HepG2 (cell line): ENCODE results near the gene AKNA. TPM values are rescaled to one million over a fixed set of nuclear protein-coding genes. Genes with fewer than 3 reads are reported as not detected.

ENCODE experiments used
- ATAC-seq: fragments of 200-7000 bp; cut with Tn5 transposase; 3 replicates; pipeline ENCODE4 v1.9.1; 2020; ENCODE audit warnings: mild to moderate bottlenecking, moderate library complexity
- BruUV-seq: library from RNA; stranded (reverse); fragments of 400-500 nt; replicated peaks from 2 replicates; lab custom pipeline; 2021; lab: Mats Ljungman, UMichigan
- CTCF ChIA-PET: fragments of 300-600 bp; formaldehyde crosslinking; extraction: SDS; loops from one replicate; lab custom pipeline; 2021; ENCODE audit warnings: low total read pairs, inconsistent platforms, low intra/inter-chr PET ratio; lab: Yijun Ruan, JAX
- POLR2A ChIA-PET: fragments of 350-600 bp; sonication (Branson Sonifier 250); formaldehyde crosslinking; loops from one replicate; lab custom pipeline; 2020; ENCODE audit warnings: antibody characterized with exemption, inconsistent platforms; lab: Yijun Ruan, JAX
- DNase-seq: peaks from one replicate; pipeline ENCODE4 v3.0.0-alpha.2; 2015; ENCODE audit warnings: low spot score
- FAIRE-seq: peaks from 3 replicates; lab custom pipeline; 2011; peaks lifted over from hg19 to GRCh38; lab: Jason Lieb, UNC
- H2AFZ ChIP-seq: one replicate; pipeline ENCODE4 v1.6.1; 2011; ENCODE audit warnings: low read length, inconsistent platforms
- H3K27ac ChIP-seq: fragments of 300-600 bp; 3 replicates; pipeline ENCODE4 v1.8.0; 2011; ENCODE audit warnings: mixed run types, mild to moderate bottlenecking, mixed read lengths, low read length, inconsistent platforms; ENCODE audit not compliant: insufficient read depth; ENCODE audit errors: extremely low read length
- H3K27me3 ChIP-seq, 2 experiments: fragments of 200-600 bp in 1 of 2; 2 replicates in 1 of 2; 3 replicates in 1 of 2; pipeline versions ENCODE4 v1.6.0 to v1.8.0; 2011; ENCODE audit warnings: low read length in 2 of 2, mild to moderate bottlenecking in 2 of 2, moderate library complexity in 2 of 2, inconsistent platforms in 1 of 2; ENCODE audit not compliant: insufficient read depth in 2 of 2, control insufficient read depth in 1 of 2
- H3K36me3 ChIP-seq, 2 experiments: fragments of 200-600 bp in 1 of 2; replicated peaks in 1 of 2; 2 replicates in 1 of 2; 3 replicates in 1 of 2; pipeline versions ENCODE4 v1.5.1 to v1.8.0; 2011; ENCODE audit warnings: low read length in 2 of 2, inconsistent platforms in 1 of 2; ENCODE audit not compliant: insufficient read depth in 2 of 2, control insufficient read depth in 1 of 2
- H3K4me1 ChIP-seq: 2 replicates; pipeline ENCODE4 v1.5.1; 2012; ENCODE audit warnings: low read length, inconsistent platforms; ENCODE audit not compliant: insufficient read depth
- H3K4me2 ChIP-seq: 2 replicates; pipeline ENCODE4 v1.6.0; 2011; ENCODE audit warnings: low read depth, low read length, inconsistent platforms
- H3K4me3 ChIP-seq, 3 experiments: fragments of 200-600 bp in 1 of 3; sonication (generic), shearing (Covaris generic) in 1 of 3; replicated peaks in 1 of 3; 2 replicates each; pipeline ENCODE4 v1.5.1; 2011 to 2016; ENCODE audit warnings: low read length in 3 of 3, inconsistent platforms in 2 of 3, low read depth in 2 of 3, mild to moderate bottlenecking in 2 of 3, control low read depth in 1 of 3, mixed read lengths in 1 of 3; ENCODE audit not compliant: insufficient read depth in 1 of 3
- H3K79me2 ChIP-seq: one replicate; pipeline ENCODE4 v1.6.1; 2011; ENCODE audit warnings: low read length, inconsistent platforms; ENCODE audit not compliant: insufficient read depth
- H3K9ac ChIP-seq: 2 replicates; pipeline ENCODE4 v1.6.0; 2011; ENCODE audit warnings: mild to moderate bottlenecking, low read depth, low read length, inconsistent platforms; ENCODE audit not compliant: insufficient read depth
- H3K9me3 ChIP-seq: 2 replicates; pipeline ENCODE4 v1.5.1; 2012; ENCODE audit warnings: mild to moderate bottlenecking, low read length
- H4K20me1 ChIP-seq: 2 replicates; pipeline ENCODE4 v1.6.0; 2011; ENCODE audit warnings: inconsistent platforms, mild to moderate bottlenecking, low read length, moderate library complexity; ENCODE audit not compliant: insufficient read depth
- AKAP8 ChIP-seq: sonication (generic); formaldehyde crosslinking; IDR thresholded peaks from 2 replicates; pipeline ENCODE4 v1.5.1; 2020; ENCODE audit warnings: mild to moderate bottlenecking, missing genetic modification reagents
- EEA1 ChIP-seq: sonication (generic); formaldehyde crosslinking; IDR thresholded peaks from 2 replicates; pipeline ENCODE4 v1.5.1; 2020; ENCODE audit warnings: mild to moderate bottlenecking, missing genetic modification reagents, borderline replicate concordance
- FOXO1 ChIP-seq: sonication (generic); formaldehyde crosslinking; IDR thresholded peaks from 2 replicates; pipeline ENCODE4 v1.4.0; 2020; ENCODE audit warnings: missing genetic modification reagents
- HMGXB4 ChIP-seq, 2 experiments: sonication (generic) in 1 of 2; formaldehyde crosslinking in 1 of 2; IDR thresholded peaks; 2 replicates each; pipeline versions ENCODE4 v1.4.0 to v1.6.1; 2018 to 2020; ENCODE audit warnings: missing genetic modification reagents in 2 of 2, borderline replicate concordance in 1 of 2, low read depth in 1 of 2, mild to moderate bottlenecking in 1 of 2, missing biosample characterization in 1 of 2
- NR2F6 ChIP-seq, 2 experiments: IDR thresholded peaks; 2 replicates each; pipeline ENCODE4 v1.6.1; 2016; ENCODE audit warnings: antibody characterized with exemption in 1 of 2, mild to moderate bottlenecking in 1 of 2
- SRSF1 ChIP-seq: fragments of 200-400 bp; formaldehyde crosslinking; optimal IDR thresholded peaks from 2 replicates; pipeline ENCODE3; 2017; ENCODE audit warnings: mild to moderate bottlenecking, low read depth, low read length, moderate library complexity
- TCF12 ChIP-seq, 2 experiments: fragments of 450-650 bp in 1 of 2; sonication (generic) in 1 of 2; formaldehyde crosslinking in 1 of 2; IDR thresholded peaks; 2 replicates each; pipeline versions ENCODE4 v1.6.1 to v1.8.0; 2017 to 2022; ENCODE audit warnings: antibody characterized with exemption in 1 of 2, mild to moderate bottlenecking in 1 of 2, missing genetic modification reagents in 1 of 2, moderate library complexity in 1 of 2
- TFDP2 ChIP-seq: sonication (generic); formaldehyde crosslinking; IDR thresholded peaks from 2 replicates; pipeline ENCODE4 v1.4.0; 2020; ENCODE audit warnings: missing genetic modification reagents
- ZFX ChIP-seq: sonication (generic); formaldehyde crosslinking; IDR thresholded peaks from 2 replicates; pipeline ENCODE4 v1.4.0; 2020; ENCODE audit warnings: mild to moderate bottlenecking, low read depth, missing genetic modification reagents, moderate library complexity
- ZNF629 ChIP-seq: sonication (generic); formaldehyde crosslinking; conservative IDR thresholded peaks from 2 replicates; pipeline ENCODE4 v1.5.0; 2020; ENCODE audit warnings: missing genetic modification reagents
- ZNF891 ChIP-seq: sonication (generic); formaldehyde crosslinking; IDR thresholded peaks from 2 replicates; pipeline ENCODE4 v1.5.0; 2020; ENCODE audit warnings: mild to moderate bottlenecking, missing genetic modification reagents
- WGBS: methylation state at CpG from one replicate; pipeline ENCODE4 v1.1.6; 2017; ENCODE audit warnings: low lambda C conversion rate; 5-methylcytosine and 5-hydroxymethylcytosine counted together
- in situ Hi-C: cut with HindIII; loops from 2 replicates; pipeline ENCODE4 v1.10.0; 2017; ENCODE audit warnings: low pct_unique_long_range_greater_than_20kb; ENCODE audit not compliant: extremely low pct_ligation_motif_present
- intact Hi-C: fragments of 100-400 bp; cut with micrococcal nuclease; formaldehyde crosslinking; loops from one replicate; pipeline ENCODE4 v1.10.0; 2022; ENCODE audit not compliant: unreplicated experiment
- polyA plus RNA-seq, 8 experiments: library from polyadenylated mRNA; depleted of rRNA in 3 of 8; stranded (reverse) in 7 of 8; unstranded in 1 of 8; fragments of >200 nt; fragmentation: Illumina TruSeq in 4 of 8; extraction: Trizol in 4 of 8; gene quantifications; 2 replicates each; pipeline versions ENCODE4 v1.2.1 to v1.2.3, GENCODE V29; 2011 to 2016; ENCODE audit warnings: low read depth in 4 of 8, missing spikeins in 1 of 8, mixed read lengths in 1 of 8; ENCODE audit not compliant: insufficient read depth in 1 of 8
- total RNA-seq, 5 experiments: library from RNA; depleted of rRNA; stranded (reverse); fragments of >200 nt; fragmentation: Illumina TruSeq; extraction: Trizol; gene quantifications; 2 replicates each; pipeline ENCODE4 v1.2.3, GENCODE V29; 2016; ENCODE audit warnings: low read depth in 1 of 5

The AKNA gene
- total and polyA plus RNA-seq, 2 of the 13 experiments (the other 11 are each of a cell fraction or from before 2014, with no cell fraction given), result 3.0 to 3.1 TPM

GRCh38 chr9:114388764-114389375, 1.1 kb upstream of the AKNA start (continued):
- TF ChIP-seq TCF12 (IDR thresholded peaks at IDR 0.05) (no peak), TCF12 (CRISPR knock-in tag; IDR thresholded peaks at IDR 0.05) (no peak), ZNF629 (no peak), HMGXB4 (CRISPR knock-in tag; IDR thresholded peaks at IDR 0.05; ENCODE audit: borderline replicate concordance in 1 of 2, low read depth in 1 of 2) (no peak), SRSF1 (no peak), FOXO1 (CRISPR knock-in tag) (no peak), TFDP2 (CRISPR knock-in tag) (no peak), AKAP8 (CRISPR knock-in tag) (no peak), EEA1 (CRISPR knock-in tag) (no peak)
- TF ChIP-seq, all 625 proteins: peak for 0

GRCh38 chr9:114388357-114388682, 538 bp upstream of the AKNA start:
- H3K9me3 ChIP-seq, result no peaks in the 10 kb centered on the region
- 96% methylated on average over 4 of the region's 9 CpGs for WGBS
- peak overlapping the region; percentile 89 for H3K4me2 ChIP-seq
- TF ChIP-seq ZNF891 (CRISPR knock-in tag), result 0 out of 2 replicates have a peak, but pooled peaks have one; percentile 12
- 0 out of 2 replicates have a peak, but pooled peaks have one; percentile 15 for TF ChIP-seq ZFX
- TF ChIP-seq NR2F6 (IDR thresholded peaks at IDR 0.05), result no peak
- TF ChIP-seq NR2F6 (CRISPR knock-in tag; IDR thresholded peaks at IDR 0.05), result no peak
- ATAC-seq (no peak; the same call in 2 of the 3 replicates), DNase-seq (no peak), FAIRE-seq (no peak)
- CTCF ChIA-PET, result no interaction called here
- H3K9ac ChIP-seq, result peak overlapping the region; percentile 50; the same call in 1 of the 2 replicates
- no peaks in the 10 kb centered on the region for H3K27me3 ChIP-seq
- no peaks in the 10 kb centered on the region for H3K36me3 ChIP-seq
- no peaks in the 10 kb centered on the region for H3K79me2 ChIP-seq
- intact Hi-C loops, result loop anchor here (5.0 kb wide), 1 partner anchor 51 kb away; no protein-coding TSS in a partner anchor
- POLR2A ChIA-PET, result interaction anchor here (1.0 to 3.4 kb wide), 2 partner anchors 9 to 13 kb away, joined by 4 to 24 read pairs; no protein-coding TSS in a partner anchor
- no peak overlapping the region for H2AFZ ChIP-seq
- H3K4me1 ChIP-seq, result peaks cover 43% of the 10 kb centered on the region
- H4K20me1 ChIP-seq, result 0 out of 2 replicates have a peak, but pooled peaks cover 5% of the 10 kb centered on the region
- H3K27ac ChIP-seq, result no peak overlapping the region
- H3K4me3 ChIP-seq, result peak overlapping the region in 1 of 3 experiments; percentile 68; a peak in 1 of 6 replicates
- in situ Hi-C loops, result no loop called here
- no TSS peak for BruUV-seq
